HEK293 (cell line): ENCODE measurements around the gene SMIM41.

ENCODE experiments used
- CTCF ChIA-PET: fragments of 350-600 bp; formaldehyde crosslinking; extraction: SDS; loops from one replicate; lab custom pipeline; 2021; ENCODE audit warnings: antibody characterized with exemption; lab: Yijun Ruan, JAX
- POLR2A ChIA-PET: fragments of 300-600 bp; formaldehyde crosslinking; extraction: SDS; loops from one replicate; lab custom pipeline; 2020; ENCODE audit warnings: antibody characterized with exemption, inconsistent platforms; lab: Yijun Ruan, JAX
- H3K27ac ChIP-seq: fragments of 200-500 bp; sonication (Bioruptor generic); 2 replicates; pipeline ENCODE4 v1.5.1; 2014; ENCODE audit warnings: low read depth, low read length, control low read depth, inconsistent platforms; ENCODE audit errors: extremely low read depth
- H3K36me3 ChIP-seq, 2 experiments: fragments of 200-500 bp in 1 of 2; sonication (Bioruptor generic) in 1 of 2; 1 replicate in 1 of 2; 2 replicates in 1 of 2; pipeline ENCODE4 v1.5.1; 2014 to 2017; ENCODE audit warnings: inconsistent platforms in 2 of 2, low read length in 2 of 2; ENCODE audit not compliant: control insufficient read depth in 2 of 2, insufficient read depth in 1 of 2
- H3K4me1 ChIP-seq: fragments of 200-500 bp; sonication (Bioruptor generic); 2 replicates; pipeline ENCODE4 v1.5.1; 2014; ENCODE audit warnings: mild to moderate bottlenecking, low read length, inconsistent platforms; ENCODE audit not compliant: control insufficient read depth, insufficient read depth
- H3K4me3 ChIP-seq: 2 replicates; pipeline ENCODE4 v1.5.1; 2011; ENCODE audit warnings: low read depth, mild to moderate bottlenecking, control low read depth, low read length, moderate library complexity
- H3K9me3 ChIP-seq: fragments of 200-500 bp; sonication (Bioruptor generic); 2 replicates; pipeline ENCODE4 v1.5.1; 2014; ENCODE audit warnings: low read depth, low read length, inconsistent platforms; ENCODE audit not compliant: control insufficient read depth, insufficient read depth
- CTCF ChIP-seq: fragments of 450-650 bp; formaldehyde crosslinking; IDR thresholded peaks from 2 replicates; pipeline ENCODE4 v1.5.1; 2016; ENCODE audit warnings: missing biosample characterization, missing genetic modification characterization
- GLIS1 ChIP-seq: fragments of 450-650 bp; formaldehyde crosslinking; IDR thresholded peaks from 2 replicates; pipeline ENCODE4 v1.5.1; 2016; ENCODE audit warnings: missing biosample characterization, missing genetic modification characterization
- HOXC10 ChIP-seq: sonication (generic); formaldehyde crosslinking; IDR thresholded peaks from 2 replicates; pipeline ENCODE4 v1.8.1; 2023; ENCODE audit warnings: mild to moderate bottlenecking, missing genetic modification reagents
- KLF1 ChIP-seq: fragments of 450-650 bp; formaldehyde crosslinking; IDR thresholded peaks from 2 replicates; pipeline ENCODE4 v1.5.1; 2016; ENCODE audit warnings: missing biosample characterization, missing genetic modification characterization
- KLF9 ChIP-seq: fragments of 450-650 bp; formaldehyde crosslinking; IDR thresholded peaks from 2 replicates; pipeline ENCODE4 v1.5.1; 2016; ENCODE audit warnings: missing biosample characterization, missing genetic modification characterization, low read depth
- PRDM10 ChIP-seq: fragments of 450-650 bp; formaldehyde crosslinking; IDR thresholded peaks from 2 replicates; pipeline ENCODE4 v1.5.1; 2016; ENCODE audit warnings: missing biosample characterization, missing genetic modification characterization
- PRDM6 ChIP-seq: fragments of 450-650 bp; formaldehyde crosslinking; IDR thresholded peaks from 2 replicates; pipeline ENCODE4 v1.5.1; 2017; ENCODE audit warnings: missing biosample characterization, missing genetic modification characterization
- SP2 ChIP-seq: fragments of 450-650 bp; formaldehyde crosslinking; IDR thresholded peaks from 2 replicates; pipeline ENCODE4 v1.5.1; 2016; ENCODE audit warnings: missing biosample characterization, missing genetic modification characterization
- TCF7L2 ChIP-seq: IDR thresholded peaks from 2 replicates; pipeline ENCODE4 v1.6.1; 2011; ENCODE audit warnings: low read depth, mild to moderate bottlenecking, inconsistent platforms, low read length, moderate library complexity, borderline replicate concordance
- TRIM28 ChIP-seq: IDR thresholded peaks from 2 replicates; pipeline ENCODE4 v1.6.1; 2011; ENCODE audit warnings: low read length, control low read depth, borderline replicate concordance
- ZBTB20 ChIP-seq: fragments of 450-650 bp; formaldehyde crosslinking; IDR thresholded peaks from 2 replicates; pipeline ENCODE4 v1.5.1; 2016; ENCODE audit warnings: missing biosample characterization, missing genetic modification characterization
- ZFP37 ChIP-seq: fragments of 450-650 bp; formaldehyde crosslinking; IDR thresholded peaks from 2 replicates; pipeline ENCODE4 v1.5.1; 2016; ENCODE audit warnings: missing biosample characterization, missing genetic modification characterization
- ZIC2 ChIP-seq: fragments of 450-650 bp; formaldehyde crosslinking; IDR thresholded peaks from 2 replicates; pipeline ENCODE4 v1.5.1; 2016; ENCODE audit warnings: missing biosample characterization, missing genetic modification characterization
- ZNF16 ChIP-seq: fragments of 450-650 bp; formaldehyde crosslinking; IDR thresholded peaks from 2 replicates; pipeline ENCODE4 v1.5.1; 2016; ENCODE audit warnings: low read depth, missing biosample characterization, missing genetic modification characterization
- ZNF23 ChIP-seq: fragments of 450-650 bp; formaldehyde crosslinking; IDR thresholded peaks from 2 replicates; pipeline ENCODE4 v1.5.1; 2016; ENCODE audit warnings: missing biosample characterization, missing genetic modification characterization, borderline replicate concordance
- ZNF433 ChIP-seq: fragments of 450-650 bp; formaldehyde crosslinking; IDR thresholded peaks from 2 replicates; pipeline ENCODE4 v1.5.1; 2016; ENCODE audit warnings: missing biosample characterization, missing genetic modification characterization, low read depth
- ZNF473 ChIP-seq: fragments of 450-650 bp; formaldehyde crosslinking; IDR thresholded peaks from 2 replicates; pipeline ENCODE4 v1.5.1; 2017; ENCODE audit warnings: missing biosample characterization, missing genetic modification characterization
- ZNF530 ChIP-seq: fragments of 450-650 bp; formaldehyde crosslinking; IDR thresholded peaks from 2 replicates; pipeline ENCODE4 v1.5.1; 2016; ENCODE audit warnings: low read depth, missing biosample characterization, missing genetic modification characterization
- ZNF549 ChIP-seq: fragments of 450-650 bp; IDR thresholded peaks from 2 replicates; pipeline ENCODE4 v1.5.1; 2018; ENCODE audit warnings: missing biosample characterization, missing genetic modification characterization, mild to moderate bottlenecking, inconsistent platforms, moderate library complexity
- ZNF580 ChIP-seq: fragments of 450-650 bp; formaldehyde crosslinking; IDR thresholded peaks from 2 replicates; pipeline ENCODE4 v1.5.1; 2016; ENCODE audit warnings: missing biosample characterization, missing genetic modification characterization
- ZNF585B ChIP-seq: fragments of 450-650 bp; formaldehyde crosslinking; IDR thresholded peaks from 2 replicates; pipeline ENCODE4 v1.5.1; 2016; ENCODE audit warnings: missing biosample characterization, missing genetic modification characterization
- ZNF629 ChIP-seq: fragments of 450-650 bp; formaldehyde crosslinking; IDR thresholded peaks from 2 replicates; pipeline ENCODE4 v1.5.1; 2017; ENCODE audit warnings: missing biosample characterization, missing genetic modification characterization
- ZNF785 ChIP-seq: fragments of 450-650 bp; formaldehyde crosslinking; IDR thresholded peaks from 2 replicates; pipeline ENCODE4 v1.5.1; 2016; ENCODE audit warnings: missing biosample characterization, missing genetic modification characterization
- ZSCAN4 ChIP-seq: fragments of 450-650 bp; formaldehyde crosslinking; IDR thresholded peaks from 2 replicates; pipeline ENCODE4 v1.5.1; 2017; ENCODE audit warnings: missing biosample characterization, missing genetic modification characterization
- ZSCAN5A ChIP-seq: fragments of 450-650 bp; formaldehyde crosslinking; IDR thresholded peaks from 2 replicates; pipeline ENCODE4 v1.5.1; 2016; ENCODE audit warnings: missing biosample characterization, missing genetic modification characterization

SMIM41 gene

GRCh38 chr12:52074971-52075724 is 4.4 kb upstream of the SMIM41 start:
- Histone ChIP-seq H3K27ac (no peak overlapping the region), H3K4me3 (no peak overlapping the region), H3K9me3 (no peaks in the 10 kb centered on the region), H3K4me1 (0 out of 2 replicates have a peak, but pooled peaks cover 7% of the 10 kb centered on the region), H3K36me3 (peaks cover 11 to 70% of the 10 kb centered on the region in 2 experiments; a peak in 2 of 3 replicates)
- ChIA-PET CTCF (interaction anchor here (0.7 to 34.8 kb wide), 6 partner anchors 7 to 104 kb away, joined by 3 to 794 read pairs (median 4); no protein-coding TSS in a partner anchor), POLR2A (no interaction called here)
- TF ChIP-seq ZNF585B (tag by site-specific recombination) (no peak), ZNF530 (tag by site-specific recombination) (no peak), ZNF580 (tag by site-specific recombination) (no peak), ZNF16 (tag by site-specific recombination) (no peak), ZNF433 (no peak), ZSCAN5A (tag by site-specific recombination) (no peak), CTCF (tag by site-specific recombination) (no peak), TRIM28 (no peak), ZFP37 (tag by site-specific recombination) (no peak), KLF1 (tag by site-specific recombination) (no peak), ZNF473 (tag by site-specific recombination) (no peak), ZNF785 (no peak), ZSCAN4 (tag by site-specific recombination) (no peak), KLF9 (tag by site-specific recombination) (no peak), ZNF629 (no peak)

- H3K4me1 ChIP-seq: 0 out of 2 replicates have a peak, but pooled peaks cover 4% of the 10 kb centered on the region
- H3K36me3 ChIP-seq: peaks cover 11 to 68% of the 10 kb centered on the region in 2 experiments; a peak in 2 of 3 replicates
- H3K27ac ChIP-seq: no peak overlapping the region
- H3K4me3 ChIP-seq: no peak overlapping the region
- CTCF ChIA-PET: interaction anchor here (0.5 to 34.8 kb wide), 2 partner anchors 50 to 945 kb away, joined by 3 to 794 read pairs; no protein-coding TSS in a partner anchor
- no peaks in the 10 kb centered on the region for H3K9me3 ChIP-seq
- POLR2A ChIA-PET: no interaction called here
- no peak for TF ChIP-seq ZBTB20 (tag by site-specific recombination)
- no peak for TF ChIP-seq SP2
- no peak for TF ChIP-seq TCF7L2
- TF ChIP-seq GLIS1 (tag by site-specific recombination): no peak
- TF ChIP-seq ZNF549 (tag by site-specific recombination): no peak
- TF ChIP-seq PRDM10 (tag by site-specific recombination): no peak
- no peak for TF ChIP-seq ZIC2
- TF ChIP-seq ZNF23 (tag by site-specific recombination): no peak
- TF ChIP-seq HOXC10 (CRISPR knock-in tag): no peak
- TF ChIP-seq PRDM6 (tag by site-specific recombination): no peak
Observed at GRCh38 chr12:52076811-52077210, 2.7 kb upstream of the SMIM41 start.
